ENCODE results near the gene VSIG8. TPM values are rescaled to one million over a fixed set of nuclear protein-coding genes. Genes with fewer than 3 reads are reported as not detected.

VSIG8 gene
- total and polyA plus RNA-seq, 8 donors = 0.16 to 0.27 TPM; not detected in 6

DNA sequence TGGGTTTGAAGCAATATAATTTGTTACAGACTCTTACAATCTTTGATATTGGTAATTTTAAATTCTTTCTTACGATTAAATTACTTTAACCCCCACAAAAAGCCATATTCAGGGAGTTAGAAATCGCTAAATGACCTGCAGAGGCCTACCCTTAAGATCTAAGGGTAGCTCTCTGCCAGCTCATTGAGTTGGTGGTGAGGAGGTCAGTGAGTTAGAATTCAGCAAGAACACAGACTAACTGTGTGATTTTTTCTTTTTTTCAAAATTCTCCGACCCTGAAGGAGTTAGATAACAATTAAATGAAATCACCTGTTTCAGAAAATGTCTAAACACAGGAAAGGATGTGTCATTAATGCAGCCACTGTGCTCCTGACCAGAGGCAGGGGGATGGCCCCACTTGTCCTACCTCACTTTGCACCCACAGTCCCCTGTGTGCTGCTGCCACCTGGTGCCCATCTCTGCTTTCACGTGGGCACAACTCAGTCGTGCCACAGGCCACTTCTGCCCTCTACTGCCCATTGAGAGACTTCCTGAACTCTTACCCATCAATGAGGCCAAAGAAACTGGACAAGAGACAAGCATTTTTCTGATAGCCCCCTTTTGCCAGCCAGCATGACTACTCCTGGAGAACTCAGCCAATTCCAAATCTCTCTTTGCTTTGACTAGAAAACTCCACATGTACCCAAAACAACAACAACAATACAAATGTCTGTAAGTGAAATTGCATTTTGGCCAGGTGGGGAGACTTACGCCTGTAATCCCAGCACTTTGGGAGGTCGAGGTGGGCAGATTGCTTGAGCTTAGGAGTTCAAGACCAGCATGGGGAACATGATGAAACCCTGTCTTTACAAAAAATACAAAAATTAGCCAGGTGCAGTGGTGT, 29.1 kb upstream of the VSIG8 start:
- Histone ChIP-seq H3K9me3 (no peaks in the 10 kb centered on the region), H3K36me3 (no peaks in the 10 kb centered on the region), H3K27me3 (no peaks in the 10 kb centered on the region), H3K4me3 (no peak overlapping the region), H3K27ac (no peak overlapping the region), H3K4me1 (no peaks in the 10 kb centered on the region)
- no peak for FAIRE-seq
- DNase-seq = peak; percentile 77 to 92 (median 84)
- peak; percentile 98 to 100 (median 98) for ATAC-seq
- intact Hi-C loops (cut with DNase I) = no loop called here
- WGBS, 2 donors = 34 to 35% methylated on average over 7 of the region's 7 CpGs
- peak; percentile 66 to 99 (median 87) for TF ChIP-seq CTCF (IDR thresholded peaks at IDR 0.05)

- Histone ChIP-seq H3K9me3 (no peaks in the 10 kb centered on the region), H3K27ac (no peak overlapping the region), H3K4me3 (no peak overlapping the region), H3K36me3 (no peaks in the 10 kb centered on the region), H3K27me3 (no peaks in the 10 kb centered on the region), H3K4me1 (no peaks in the 10 kb centered on the region)
- DNase-seq = no peak
- intact Hi-C loops (cut with DNase I) = no loop called here
- no peak for TF ChIP-seq CTCF (IDR thresholded peaks at IDR 0.05)
- WGBS, 2 donors = 70 to 72% methylated on average over 8 of the region's 8 CpGs
- ATAC-seq = no peak
- FAIRE-seq = no peak
These were observed 27.9 kb upstream of the VSIG8 start for GRCh38 chr1:159890390-159890789.

GRCh38 chr1:159889821-159890252, 27.4 kb upstream of the VSIG8 start:
- FAIRE-seq = no peak
- no peaks in the 10 kb centered on the region for H3K27me3 ChIP-seq
- intact Hi-C loops (cut with DNase I) = loop anchor here in 2 of 3 donors (2.0 to 5.0 kb wide), 2 partner anchors 88 to 89 kb away; partner anchors contain the start of gene FCRL6 (in 1 of the 2)

DNA sequence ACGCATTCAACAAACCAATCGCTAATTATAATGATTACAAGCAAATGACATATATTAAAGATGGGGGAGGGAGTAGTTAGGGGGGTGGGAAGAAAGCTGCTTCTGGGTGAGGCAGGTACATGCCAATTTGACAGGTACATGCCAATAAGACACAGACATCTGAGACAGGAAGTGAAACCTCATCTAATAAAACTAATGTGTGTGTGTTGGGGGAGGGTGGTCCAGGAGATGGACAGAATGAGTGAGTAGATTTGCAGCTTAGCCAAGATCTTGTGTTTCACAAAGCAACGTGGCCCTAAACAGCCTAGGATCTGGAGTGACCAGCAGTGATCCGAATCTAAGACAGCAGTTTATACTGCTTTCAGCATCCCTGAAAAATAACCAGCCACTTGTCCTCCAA, 26.7 kb upstream of the VSIG8 start:
- Histone ChIP-seq H3K4me3 (no peak overlapping the region), H3K36me3 (no peaks in the 10 kb centered on the region), H3K27me3 (no peaks in the 10 kb centered on the region), H3K4me1 (no peaks in the 10 kb centered on the region), H3K27ac (no peak overlapping the region), H3K9me3 (no peaks in the 10 kb centered on the region)
- FAIRE-seq (no peak), DNase-seq (no peak), ATAC-seq (no peak)
- 79 to 81% methylated on average over 4 of the region's 4 CpGs for WGBS, 2 donors
- TF ChIP-seq CTCF (IDR thresholded peaks at IDR 0.05) = no peak
- intact Hi-C loops (cut with DNase I) = loop anchor here in 2 of 3 donors (2.0 to 5.0 kb wide), 2 partner anchors 87 to 88 kb away; partner anchors contain the start of gene FCRL6 (in 1 of the 2)

More at GRCh38 chr1:159889821-159890252, 27.4 kb upstream of the VSIG8 start:
- H3K36me3 ChIP-seq = no peaks in the 10 kb centered on the region
- peak overlapping the region in 1 of 4 donors; percentile 20 for H3K27ac ChIP-seq
- no peak for TF ChIP-seq CTCF (IDR thresholded peaks at IDR 0.05)
- DNase-seq = no peak
- ATAC-seq = peak in 3 of 4 donors; percentile 39 to 73 (median 70)
- no peak overlapping the region for H3K4me3 ChIP-seq
- 46 to 65% methylated on average over 2 of the region's 2 CpGs for WGBS, 2 donors
- no peaks in the 10 kb centered on the region for H3K4me1 ChIP-seq
- no peaks in the 10 kb centered on the region for H3K9me3 ChIP-seq

GRCh38 chr1:159884296-159884695, 21.8 kb upstream of the VSIG8 start:
- Histone ChIP-seq H3K4me1 (no peaks in the 10 kb centered on the region), H3K36me3 (no peaks in the 10 kb centered on the region), H3K4me3 (no peak overlapping the region), H3K27me3 (no peaks in the 10 kb centered on the region), H3K9me3 (no peaks in the 10 kb centered on the region), H3K27ac (no peak overlapping the region)
- DNase-seq = no peak
- intact Hi-C loops (cut with DNase I) = no loop called here
- WGBS, 2 donors = 72 to 78% methylated on average over 8 of the region's 8 CpGs
- FAIRE-seq = no peak
- no peak for ATAC-seq
- TF ChIP-seq CTCF (IDR thresholded peaks at IDR 0.05) = no peak

Measured in pancreas (tissue), 10 donors.